Mesodermal cell (in vitro differentiated cells): Measurements from ENCODE around the gene DEFB124.

Experiments
- H3K27ac ChIP-seq: 2 replicates; pipeline ENCODE4 v1.7.0; 2013; ENCODE audit warnings: mild to moderate bottlenecking, low read depth, low read length, moderate library complexity; ENCODE audit not compliant: severe bottlenecking
- H3K36me3 ChIP-seq: 2 replicates; pipeline ENCODE4 v1.7.1; 2013; ENCODE audit warnings: mild to moderate bottlenecking, low read length, moderate library complexity; ENCODE audit not compliant: control insufficient read depth, insufficient read depth
- H3K4me1 ChIP-seq: one replicate; pipeline ENCODE4 v1.7.1; 2013; ENCODE audit warnings: mild to moderate bottlenecking, low read length; ENCODE audit not compliant: insufficient read depth, control insufficient read depth, poor library complexity, severe bottlenecking
- H3K4me3 ChIP-seq: 2 replicates; pipeline ENCODE4 v1.7.0; 2013; ENCODE audit warnings: low read length, control low read depth, mild to moderate bottlenecking; ENCODE audit not compliant: insufficient read depth, poor library complexity, severe bottlenecking; ENCODE audit errors: extremely low read depth
- H3K9me3 ChIP-seq: 2 replicates; pipeline ENCODE4 v1.7.1; 2013; ENCODE audit warnings: mild to moderate bottlenecking, low read length, moderate library complexity; ENCODE audit not compliant: control insufficient read depth
- WGBS, 2 experiments: methylation state at CpG; one replicate each; pipeline ENCODE4 v1.1.5; 2013; ENCODE audit warnings: missing lambda C conversion rate in 2 of 2; ENCODE audit not compliant: insufficient coverage in 2 of 2; 5-methylcytosine and 5-hydroxymethylcytosine counted together

The DEFB124 gene

DNA sequence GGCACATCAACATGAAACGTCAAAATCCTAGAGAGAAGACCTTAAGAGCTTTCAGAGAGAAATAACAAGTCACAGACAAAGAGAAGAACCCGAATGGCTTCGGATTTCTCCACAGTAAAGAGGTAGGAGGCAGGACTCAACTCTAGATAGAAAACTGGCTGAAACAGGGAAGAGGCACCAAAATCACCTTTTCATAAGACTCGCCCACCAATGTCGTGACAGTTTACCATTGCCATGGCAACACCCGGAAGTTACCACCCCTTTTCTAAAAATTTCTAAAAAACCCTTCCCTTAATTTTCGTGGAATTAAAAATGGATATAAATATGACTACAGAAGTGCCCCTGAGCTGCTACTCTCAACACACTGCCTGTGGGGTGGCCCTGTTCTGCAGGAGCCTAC is 56.6 kb downstream of the DEFB124 start:
- Histone ChIP-seq H3K27ac (no peak overlapping the region), H3K4me1 (no peaks in the 10 kb centered on the region), H3K36me3 (no peaks in the 10 kb centered on the region), H3K4me3 (no peak overlapping the region), H3K9me3 (peaks cover 54% of the 10 kb centered on the region)
- WGBS, 2 experiments, result 94% methylated on average over 3 of the region's 7 CpGs; no CpG with 5 or more reads in 1 of the 2 experiments

DNA sequence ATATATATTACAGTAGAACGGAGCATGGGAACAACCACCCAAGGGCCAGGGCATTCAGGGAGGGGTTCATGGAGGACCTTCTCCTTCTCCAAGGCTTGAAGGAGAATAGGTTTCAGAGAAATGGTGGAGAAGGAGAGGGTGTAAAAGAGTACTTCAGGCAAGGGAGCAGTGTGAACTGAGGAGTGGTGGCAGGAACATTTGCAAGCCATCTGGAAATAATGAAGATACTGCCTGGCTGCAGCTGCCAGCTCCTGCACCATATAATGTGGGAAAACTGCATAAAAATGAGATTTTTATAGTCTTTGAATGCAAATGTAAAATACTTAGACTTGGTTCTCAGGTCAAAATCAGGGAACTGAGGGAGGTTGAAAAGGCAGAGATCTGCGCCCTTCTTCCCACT is 59.3 kb downstream of the DEFB124 start:
- no peaks in the 10 kb centered on the region for H3K4me1 ChIP-seq
- no peak overlapping the region for H3K4me3 ChIP-seq
- no peaks in the 10 kb centered on the region for H3K36me3 ChIP-seq
- no peak overlapping the region for H3K27ac ChIP-seq
- WGBS, 2 experiments, result 83% methylated on average over 1 of the region's 2 CpGs; no CpG with 5 or more reads in 1 of the 2 experiments
- peaks cover 56% of the 10 kb centered on the region for H3K9me3 ChIP-seq
